Neuronal stem cell (in vitro differentiated cells): Measurements from ENCODE around the gene CNTNAP5.

Source experiments
- DNase-seq: peaks from one replicate; pipeline ENCODE4 v3.0.0-alpha.2; 2013; ENCODE audit warnings: low spot score
- H2AFZ ChIP-seq: one replicate; pipeline ENCODE4 v1.6.1; 2013; ENCODE audit warnings: mild to moderate bottlenecking, low read length, inconsistent platforms
- H2AK5ac ChIP-seq: 2 replicates; pipeline ENCODE4 v1.6.1; 2013; ENCODE audit warnings: low read depth, mild to moderate bottlenecking, inconsistent platforms, low read length, moderate library complexity, mixed read lengths
- H2BK120ac ChIP-seq: 2 replicates; pipeline ENCODE4 v1.6.1; 2013; ENCODE audit warnings: low read depth, mild to moderate bottlenecking, inconsistent platforms, low read length, moderate library complexity, mixed read lengths
- H2BK12ac ChIP-seq: one replicate; pipeline ENCODE4 v1.6.1; 2013; ENCODE audit warnings: low read length, inconsistent platforms
- H2BK15ac ChIP-seq: 2 replicates; pipeline ENCODE4 v1.6.1; 2013; ENCODE audit warnings: mild to moderate bottlenecking, low read length, inconsistent platforms, mixed read lengths
- H2BK5ac ChIP-seq: one replicate; pipeline ENCODE4 v1.6.1; 2013; ENCODE audit warnings: inconsistent platforms, mild to moderate bottlenecking, low read length, moderate library complexity
- H3K14ac ChIP-seq: one replicate; pipeline ENCODE4 v1.6.1; 2013; ENCODE audit warnings: low read length, inconsistent platforms
- H3K18ac ChIP-seq: 2 replicates; pipeline ENCODE4 v1.6.1; 2013; ENCODE audit warnings: low read length, inconsistent platforms
- H3K23ac ChIP-seq: 2 replicates; pipeline ENCODE4 v1.6.1; 2013; ENCODE audit warnings: low read depth, mild to moderate bottlenecking, mixed read lengths, low read length, inconsistent platforms; ENCODE audit not compliant: poor library complexity
- H3K27ac ChIP-seq: replicated peaks from 3 replicates; pipeline ENCODE4 v1.5.1; 2013; ENCODE audit warnings: low read length, inconsistent platforms
- H3K27me3 ChIP-seq, 3 experiments: 2 replicates each; pipeline ENCODE4 v1.6.1; 2013; ENCODE audit warnings: low read length in 3 of 3, mild to moderate bottlenecking in 2 of 3, inconsistent platforms in 1 of 3, low read depth in 1 of 3, mixed read lengths in 1 of 3, moderate library complexity in 1 of 3; ENCODE audit not compliant: control insufficient read depth in 3 of 3, insufficient read depth in 3 of 3
- H3K36me3 ChIP-seq, 2 donors: replicated peaks in 1 of 2; 2 replicates each; pipeline ENCODE4 v1.6.1; 2013; ENCODE audit warnings: low read length in 2 of 2; ENCODE audit not compliant: control insufficient read depth in 2 of 2, insufficient read depth in 2 of 2
- H3K4ac ChIP-seq: 2 replicates; pipeline ENCODE4 v1.6.1; 2013; ENCODE audit warnings: inconsistent platforms, mild to moderate bottlenecking, low read length, moderate library complexity
- H3K4me1 ChIP-seq, 2 donors: 1 replicate in 1 of 2; 2 replicates in 1 of 2; pipeline ENCODE4 v1.6.1; 2013; ENCODE audit warnings: low read length in 2 of 2, low read depth in 1 of 2; ENCODE audit not compliant: control insufficient read depth in 2 of 2, insufficient read depth in 1 of 2
- H3K4me2 ChIP-seq: one replicate; pipeline ENCODE4 v1.6.1; 2013; ENCODE audit warnings: mild to moderate bottlenecking, low read length, inconsistent platforms; ENCODE audit not compliant: insufficient read depth, poor library complexity, severe bottlenecking
- H3K4me3 ChIP-seq, 2 donors: 2 replicates each; pipeline ENCODE4 v1.5.1; 2013; ENCODE audit warnings: low read length in 2 of 2, mild to moderate bottlenecking in 2 of 2, inconsistent platforms in 1 of 2, moderate library complexity in 1 of 2
- H3K79me1 ChIP-seq: one replicate; pipeline ENCODE4 v1.6.1; 2013; ENCODE audit warnings: low read depth, mild to moderate bottlenecking, inconsistent platforms, low read length, moderate library complexity
- H3K9ac ChIP-seq: one replicate; pipeline ENCODE4 v1.6.1; 2013; ENCODE audit warnings: mild to moderate bottlenecking, low read depth, low read length, inconsistent platforms; ENCODE audit not compliant: poor library complexity
- H3K9me3 ChIP-seq, 2 donors: replicated peaks in 1 of 2; 2 replicates each; pipeline versions ENCODE3 to v1.6.1; 2013; ENCODE audit warnings: low read length in 2 of 2, mild to moderate bottlenecking in 2 of 2, inconsistent platforms in 1 of 2, low read depth in 1 of 2, mixed read lengths in 1 of 2, moderate library complexity in 1 of 2; ENCODE audit not compliant: control insufficient read depth in 2 of 2, insufficient read depth in 1 of 2
- H4K8ac ChIP-seq: one replicate; pipeline ENCODE4 v1.6.1; 2013; ENCODE audit warnings: low read depth, mild to moderate bottlenecking, inconsistent platforms, low read length, moderate library complexity
- H4K91ac ChIP-seq: one replicate; pipeline ENCODE4 v1.6.1; 2013; ENCODE audit warnings: low read length, low read depth, mild to moderate bottlenecking, inconsistent platforms; ENCODE audit not compliant: poor library complexity
- WGBS, 2 donors: extraction: QIAGEN DNeasy Blood & Tissue Kit; methylation state at CpG; one replicate each; pipeline ENCODE4 v1.1.7; 2013; ENCODE audit warnings: missing lambda C conversion rate in 2 of 2, mixed read lengths in 1 of 2; ENCODE audit not compliant: insufficient read length in 2 of 2, insufficient replicate concordance in 1 of 2; ENCODE audit errors: extremely low coverage in 2 of 2; 5-methylcytosine and 5-hydroxymethylcytosine counted together

Gene CNTNAP5

GRCh38 chr2:124138076-124138475, 113.0 kb downstream of the CNTNAP5 start:
- no CpG with 5 or more reads among the region's 3 CpGs for WGBS, 2 donors
- H3K27me3 ChIP-seq: no peaks in the 10 kb centered on the region
- no peak overlapping the region for H3K4me2 ChIP-seq
- H3K14ac ChIP-seq: no peak overlapping the region
- no peaks in the 10 kb centered on the region for H3K36me3 ChIP-seq
- no peak for DNase-seq
- no peak overlapping the region for H3K18ac ChIP-seq
- no peak overlapping the region for H4K91ac ChIP-seq
- no peak overlapping the region for H3K23ac ChIP-seq
- peaks cover 0 to 4% of the 10 kb centered on the region in 2 donors for H3K4me1 ChIP-seq
- H2BK120ac ChIP-seq: no peak overlapping the region
- no peak overlapping the region for H2AK5ac ChIP-seq
- no peak overlapping the region for H3K4ac ChIP-seq
- no peak overlapping the region for H3K27ac ChIP-seq
- no peaks in the 10 kb centered on the region for H3K9me3 ChIP-seq
- H3K4me3 ChIP-seq: no peak overlapping the region
- no peak overlapping the region for H2AFZ ChIP-seq
- H2BK12ac ChIP-seq: no peak overlapping the region
- no peak overlapping the region for H3K9ac ChIP-seq
- H4K8ac ChIP-seq: no peak overlapping the region
- no peaks in the 10 kb centered on the region for H3K79me1 ChIP-seq
- no peak overlapping the region for H2BK5ac ChIP-seq
- H2BK15ac ChIP-seq: no peak overlapping the region

GRCh38 chr2:124145982-124146381, 120.9 kb downstream of the CNTNAP5 start:
- no peak overlapping the region for H2BK15ac ChIP-seq
- H2BK12ac ChIP-seq: no peak overlapping the region
- no peaks in the 10 kb centered on the region for H3K4me1 ChIP-seq
- no peak overlapping the region for H4K91ac ChIP-seq
- no peak overlapping the region for H3K23ac ChIP-seq
- peak overlapping the region in 1 of 2 donors; percentile 46 for H3K4me3 ChIP-seq
- no peak overlapping the region for H3K14ac ChIP-seq
- H3K4ac ChIP-seq: no peak overlapping the region
- no peak overlapping the region for H2BK120ac ChIP-seq
- H4K8ac ChIP-seq: no peak overlapping the region
- H3K9ac ChIP-seq: no peak overlapping the region
- no peak overlapping the region for H3K27ac ChIP-seq
- H3K79me1 ChIP-seq: no peaks in the 10 kb centered on the region
- no peaks in the 10 kb centered on the region for H3K27me3 ChIP-seq
- H3K9me3 ChIP-seq: no peaks in the 10 kb centered on the region
- no CpG with 5 or more reads among the region's 4 CpGs for WGBS, 2 donors
- H2AK5ac ChIP-seq: no peak overlapping the region
- no peak for DNase-seq
- no peak overlapping the region for H2BK5ac ChIP-seq
- no peaks in the 10 kb centered on the region for H3K36me3 ChIP-seq
- H3K4me2 ChIP-seq: no peak overlapping the region
- H2AFZ ChIP-seq: no peak overlapping the region
- no peak overlapping the region for H3K18ac ChIP-seq

DNA sequence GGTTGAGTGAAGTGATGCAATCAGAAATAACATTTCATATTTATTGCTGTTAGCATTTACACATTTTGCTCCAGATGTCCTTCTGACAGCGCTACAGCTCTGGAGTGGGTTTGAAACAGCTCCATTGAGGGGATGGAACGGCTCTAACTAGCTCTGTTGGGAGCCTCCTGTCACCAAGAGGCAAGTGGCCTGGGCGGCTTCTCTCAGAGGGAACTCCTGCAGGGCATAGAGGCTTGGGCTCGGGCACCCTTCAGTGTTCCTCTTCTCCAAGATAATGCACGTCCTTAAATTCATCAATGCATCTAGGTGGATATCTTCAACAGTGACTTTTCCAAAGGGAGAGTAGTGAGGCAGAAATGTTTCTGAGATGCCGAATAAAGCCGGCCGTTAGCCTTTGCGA, 122.5 kb downstream of the CNTNAP5 start:
- no peak overlapping the region for H3K4me3 ChIP-seq
- H2AFZ ChIP-seq: no peak overlapping the region
- H3K9me3 ChIP-seq: no peaks in the 10 kb centered on the region
- H2BK5ac ChIP-seq: no peak overlapping the region
- no peaks in the 10 kb centered on the region for H3K4me1 ChIP-seq
- H2BK12ac ChIP-seq: no peak overlapping the region
- no peak overlapping the region for H4K91ac ChIP-seq
- H3K27me3 ChIP-seq: no peaks in the 10 kb centered on the region
- H3K4ac ChIP-seq: no peak overlapping the region
- no peaks in the 10 kb centered on the region for H3K79me1 ChIP-seq
- no peaks in the 10 kb centered on the region for H3K36me3 ChIP-seq
- no peak overlapping the region for H3K9ac ChIP-seq
- H3K23ac ChIP-seq: no peak overlapping the region
- no peak overlapping the region for H3K18ac ChIP-seq
- H2BK15ac ChIP-seq: no peak overlapping the region
- H2BK120ac ChIP-seq: no peak overlapping the region
- no peak overlapping the region for H3K4me2 ChIP-seq
- no peak overlapping the region for H4K8ac ChIP-seq
- no peak for DNase-seq
- WGBS, 2 donors: no CpG with 5 or more reads among the region's 9 CpGs
- H3K27ac ChIP-seq: no peak overlapping the region
- no peak overlapping the region for H3K14ac ChIP-seq
- no peak overlapping the region for H2AK5ac ChIP-seq

DNA sequence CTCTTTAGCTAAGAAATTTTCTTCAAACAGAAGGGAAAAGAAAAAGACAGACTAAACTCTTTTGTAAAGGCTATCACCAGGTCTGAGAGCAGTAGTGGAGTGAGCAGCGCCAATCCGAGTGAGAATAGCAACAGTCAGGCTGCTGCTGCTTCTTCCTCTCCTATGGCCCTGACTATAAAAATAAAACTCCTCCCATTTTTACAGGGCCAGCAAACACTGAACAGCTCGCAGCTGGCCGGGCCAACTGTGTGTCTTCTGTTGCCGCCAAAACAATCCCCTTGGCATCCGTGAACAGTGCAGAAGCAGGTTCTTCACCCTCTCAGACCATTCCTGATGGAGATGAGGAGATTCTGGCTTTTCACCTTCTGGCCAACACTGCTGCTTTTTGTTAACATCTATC, 124.5 kb downstream of the CNTNAP5 start:
- Histone ChIP-seq H3K4me2 (no peak overlapping the region), H3K4me3 (no peak overlapping the region), H2AK5ac (no peak overlapping the region), H3K27ac (no peak overlapping the region), H3K27me3 (no peaks in the 10 kb centered on the region), H3K9me3 (no peaks in the 10 kb centered on the region), H4K91ac (no peak overlapping the region), H2BK120ac (no peak overlapping the region), H3K4me1 (no peaks in the 10 kb centered on the region), H3K14ac (no peak overlapping the region), H2BK15ac (no peak overlapping the region), H3K23ac (no peak overlapping the region), H3K36me3 (no peaks in the 10 kb centered on the region), H2AFZ (no peak overlapping the region), H3K18ac (no peak overlapping the region), H3K4ac (no peak overlapping the region), H3K79me1 (no peaks in the 10 kb centered on the region), H2BK12ac (no peak overlapping the region), H4K8ac (no peak overlapping the region), H3K9ac (no peak overlapping the region), H2BK5ac (no peak overlapping the region)
- WGBS, 2 donors: no CpG with 5 or more reads among the region's 6 CpGs
- no peak for DNase-seq
